Measurements from ENCODE around the gene MZF1.

GRCh38 chr19:58548859-58549663 lies 24.1 kb downstream of the MZF1 start:
- TF ChIP-seq CTCF (IDR thresholded peaks at IDR 0.05) (no peak), POLR2A (IDR thresholded peaks at IDR 0.05) (no peak)
